ELR (cell line): Measurements from ENCODE around the gene PRKCE.

Experiments used
- DNase-seq: peaks from one replicate; pipeline ENCODE4 v3.0.0-alpha.2; 2015; ENCODE audit warnings: low read depth

Gene PRKCE

DNA sequence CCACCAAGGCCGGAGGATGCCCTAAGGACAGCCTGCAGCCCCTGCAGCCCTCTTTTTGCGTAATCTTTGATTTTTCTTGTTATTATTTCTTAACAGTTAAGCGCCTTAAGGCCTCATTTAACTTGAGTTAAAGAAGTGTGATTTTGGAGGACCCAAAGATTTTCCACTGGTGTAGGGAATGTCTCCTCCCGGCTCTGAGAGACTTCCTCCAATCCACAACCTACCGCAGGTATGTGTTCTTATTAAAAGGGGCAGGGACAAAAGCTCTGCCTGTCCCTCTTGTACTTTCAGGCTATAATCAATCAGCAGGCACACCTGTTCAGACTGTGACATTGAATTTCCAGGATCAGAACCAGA is 285.1 kb downstream of the PRKCE start:
- no peak for DNase-seq

DNA sequence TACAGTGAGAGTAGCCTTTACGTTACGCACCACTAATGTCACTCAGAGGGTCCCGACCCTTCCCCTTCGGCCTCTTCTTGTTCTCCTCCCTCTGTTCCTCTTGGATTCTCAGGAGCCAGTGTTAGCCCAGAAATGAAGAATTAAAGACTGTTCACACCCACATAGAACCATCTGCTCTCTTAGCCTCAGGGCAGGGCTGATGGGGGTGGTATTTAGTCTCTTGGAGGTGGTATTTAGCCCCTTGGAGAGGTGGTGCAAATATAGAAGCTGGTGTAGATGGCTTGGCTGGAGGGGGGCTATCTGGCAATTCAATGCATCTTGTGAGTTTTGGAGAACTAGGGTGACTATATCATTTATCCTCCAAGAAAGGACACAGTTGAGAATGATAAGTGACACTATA is 286.5 kb downstream of the PRKCE start:
- no peak for DNase-seq

DNA sequence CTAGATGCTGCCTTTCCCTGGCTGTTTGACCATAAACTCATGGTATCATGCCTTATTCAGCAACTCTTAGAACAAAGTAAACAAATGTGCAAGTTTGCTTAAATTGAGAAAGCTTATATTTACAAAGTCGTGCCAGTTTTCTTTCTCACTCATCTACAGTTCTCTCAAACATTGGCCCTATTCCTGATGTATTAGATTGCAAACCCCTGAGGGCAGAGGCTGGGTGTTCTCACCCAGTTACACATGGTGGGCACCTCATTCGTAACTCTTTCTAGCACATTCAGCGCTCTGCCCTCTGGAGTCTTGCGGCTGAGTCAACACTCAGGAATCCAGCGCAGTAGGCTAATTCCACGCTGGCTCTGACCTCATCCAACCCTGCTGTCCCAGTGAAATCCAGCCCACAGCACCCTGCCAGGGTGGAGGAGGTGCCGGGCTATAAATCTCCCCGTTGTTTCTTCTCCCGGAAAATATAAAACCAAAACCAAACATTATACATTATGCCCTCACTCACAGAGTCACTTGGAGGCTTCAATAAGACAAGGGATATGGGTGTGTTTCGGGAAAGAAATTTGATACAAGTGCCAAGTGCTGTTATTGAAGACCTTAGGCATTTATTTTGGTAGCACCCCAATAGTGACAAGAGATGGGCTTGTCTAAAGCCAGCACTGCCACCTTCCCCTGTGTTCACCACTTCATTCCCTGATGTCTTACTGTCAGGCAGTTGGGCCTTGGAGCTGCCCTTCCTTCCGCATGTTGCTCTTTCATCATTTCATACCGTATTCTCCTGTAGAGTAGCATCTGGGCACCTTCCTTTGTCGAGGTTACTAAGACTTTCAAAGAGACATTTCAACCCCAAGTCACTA is 287.4 kb downstream of the PRKCE start:
- peak; percentile 99 for DNase-seq

DNA sequence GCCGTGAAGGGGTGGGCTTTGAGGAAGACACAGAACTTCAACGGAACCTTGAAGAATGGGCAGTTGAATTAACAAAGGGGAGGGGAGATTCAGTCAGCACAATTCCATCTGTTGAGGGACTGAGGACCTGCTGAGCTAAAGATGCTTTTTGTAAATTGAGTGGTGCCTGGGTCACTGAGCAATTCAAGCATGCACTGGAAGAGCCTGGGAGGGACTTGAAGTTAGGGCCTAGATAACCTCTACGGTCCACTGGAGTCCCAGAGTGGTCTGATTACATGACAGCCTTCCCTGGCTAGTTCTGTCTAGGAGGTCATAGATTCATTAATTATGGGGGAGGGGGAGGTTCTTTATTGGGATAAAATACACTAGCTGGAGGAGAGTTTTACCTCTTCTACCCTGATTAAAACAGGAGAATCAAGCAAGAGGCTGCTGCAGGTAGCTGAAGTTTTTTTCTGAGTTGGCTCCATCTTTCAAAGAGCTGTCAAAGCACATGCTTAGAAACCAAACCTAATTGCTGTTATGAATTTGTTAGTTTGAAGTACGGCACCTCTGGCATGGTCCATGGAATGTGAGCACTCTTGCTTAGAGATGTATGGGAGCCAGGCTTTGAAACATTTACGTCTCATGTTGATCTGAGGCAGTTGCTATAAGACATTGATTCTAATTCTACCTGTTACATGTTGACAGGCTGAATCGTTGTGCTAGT is 290.2 kb downstream of the PRKCE start:
- DNase-seq: no peak

DNA sequence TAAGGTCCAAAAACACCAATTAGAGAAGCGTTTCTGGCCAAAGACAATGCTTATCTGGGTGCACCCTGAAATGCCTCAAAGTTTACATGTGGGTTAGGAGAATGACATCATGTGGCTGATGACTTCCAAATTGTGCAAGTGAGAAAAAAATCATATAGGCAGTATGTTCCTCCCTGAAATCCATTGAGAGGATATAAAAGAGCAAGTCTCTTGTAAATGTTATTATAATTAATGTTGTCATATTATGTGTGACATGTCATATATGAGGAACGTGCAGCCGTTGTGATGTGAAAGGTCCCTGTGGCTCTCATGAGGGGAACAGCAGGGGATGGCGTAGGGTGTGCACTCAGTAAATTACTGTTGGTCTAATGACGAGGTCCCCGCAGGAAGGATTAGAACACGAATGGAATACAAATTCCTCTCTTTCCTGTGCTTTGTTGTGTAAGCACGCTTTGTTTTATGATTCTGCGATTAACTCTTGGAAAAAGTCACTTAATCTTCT is 290.8 kb downstream of the PRKCE start:
- peak; percentile 30 for DNase-seq

DNA sequence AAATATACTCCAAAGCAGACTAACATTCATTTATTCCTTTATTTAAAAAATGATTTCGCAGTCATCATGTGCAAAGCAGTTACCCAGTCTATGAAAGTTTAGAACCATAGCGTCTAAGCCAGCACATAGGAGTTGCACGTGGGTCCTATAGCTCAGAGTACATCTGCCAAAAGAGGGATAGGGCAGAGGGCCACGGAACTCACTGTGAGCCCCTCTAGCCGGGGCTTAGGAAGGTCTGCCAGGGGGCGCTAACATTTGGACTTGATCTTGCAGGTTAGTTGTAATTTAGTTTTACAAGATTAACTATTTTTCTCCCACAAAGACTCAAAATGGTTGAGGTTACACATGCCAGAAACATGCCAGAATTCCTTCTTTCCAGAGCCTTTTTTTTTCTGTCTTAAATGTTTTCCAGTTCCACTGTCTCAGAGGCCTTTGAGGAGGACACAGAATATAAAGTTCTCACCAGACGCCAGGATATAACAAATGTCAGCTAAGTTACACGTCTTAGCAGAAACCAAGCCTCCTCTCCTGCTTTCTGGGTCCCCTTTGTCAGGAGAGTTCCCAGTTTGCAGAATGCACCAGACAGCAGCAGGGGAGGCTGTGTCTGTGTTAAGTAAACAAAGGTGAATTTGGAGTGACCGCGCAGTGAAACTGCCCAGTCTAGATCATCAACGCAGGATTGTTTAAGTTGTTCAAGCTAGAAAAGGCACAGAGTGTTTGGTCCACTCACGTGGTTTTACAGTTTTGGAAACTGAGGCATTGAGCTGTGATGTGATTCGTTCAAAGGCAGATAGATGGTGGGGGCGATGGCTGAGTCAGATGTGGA is 292.0 kb downstream of the PRKCE start:
- no peak for DNase-seq

DNA sequence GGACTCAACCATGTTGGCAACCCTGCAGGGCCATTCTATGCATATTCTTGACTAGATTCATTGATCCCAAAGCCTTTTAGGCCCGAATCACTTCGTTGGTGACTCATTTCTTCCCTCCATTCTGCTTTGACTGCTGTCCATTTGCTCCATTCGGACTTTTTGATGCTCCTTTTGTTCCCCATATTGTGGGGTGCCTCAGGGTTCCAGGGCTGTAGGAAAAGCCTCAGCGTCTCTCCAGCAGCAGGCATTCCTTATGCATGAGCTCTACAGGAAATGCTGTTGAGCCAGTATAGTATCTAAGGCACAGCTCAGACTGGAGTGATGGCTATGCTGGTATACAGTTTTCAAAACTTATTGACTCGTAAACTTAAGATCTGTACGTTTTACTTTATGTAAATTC is 292.6 kb downstream of the PRKCE start:
- peak; percentile 91 for DNase-seq

DNA sequence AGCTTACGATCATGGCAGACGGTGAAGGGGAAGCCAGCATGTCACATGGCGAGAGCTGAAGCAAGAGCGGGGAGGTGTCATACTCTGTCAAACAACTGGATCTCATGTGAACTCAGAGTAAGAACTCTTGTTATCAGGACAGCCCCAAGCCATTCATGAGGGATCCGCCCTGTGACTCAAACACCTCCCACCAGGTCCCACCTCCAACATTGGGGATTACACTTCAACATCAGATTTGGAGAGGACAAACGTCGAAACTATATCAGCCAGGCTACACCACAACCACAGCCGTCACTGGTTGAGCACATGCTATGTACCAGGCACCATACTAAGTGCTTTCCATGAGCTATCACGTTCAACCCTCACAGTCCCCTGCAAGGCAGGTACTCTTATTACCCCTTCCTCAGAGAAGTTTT is 293.8 kb downstream of the PRKCE start:
- no peak for DNase-seq

DNA sequence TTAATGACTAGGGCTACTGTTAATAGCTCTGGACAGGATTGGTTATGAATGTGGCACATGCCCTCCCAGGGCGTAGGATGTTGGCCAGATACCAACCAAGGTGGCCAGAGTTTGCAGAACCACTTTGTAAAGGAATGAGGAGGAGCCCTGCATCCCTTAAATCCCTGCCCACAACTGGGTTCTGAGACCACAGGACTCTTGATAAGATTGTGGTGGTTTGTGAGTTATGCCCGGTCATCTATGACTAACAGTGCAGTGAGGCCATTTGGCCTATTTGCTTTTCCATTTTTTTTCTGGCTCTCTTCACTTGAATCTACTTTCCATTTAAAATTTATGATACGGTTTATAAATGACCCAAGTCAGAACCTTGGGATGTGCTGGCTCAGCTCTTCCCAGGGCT is 294.5 kb downstream of the PRKCE start:
- peak; percentile 93 for DNase-seq

DNA sequence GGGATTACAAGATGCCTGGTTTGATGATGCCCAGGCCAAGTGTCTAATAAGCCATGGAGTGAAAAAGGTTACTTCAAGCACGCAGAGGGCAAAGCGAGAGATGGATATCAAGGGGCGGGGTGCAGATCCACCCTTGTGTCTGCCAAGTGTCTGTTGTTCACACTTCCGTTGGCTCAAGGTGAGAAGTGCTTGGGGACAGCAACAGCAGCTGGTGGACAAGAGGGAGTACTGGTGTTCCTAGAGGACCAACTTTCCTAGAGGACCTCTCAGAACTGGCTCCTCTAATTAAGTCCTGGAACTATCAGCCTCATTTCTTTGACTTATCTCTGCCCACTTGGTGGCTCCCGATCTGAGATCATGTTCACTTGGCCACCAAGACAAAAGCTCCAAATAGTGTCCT is 299.1 kb downstream of the PRKCE start:
- DNase-seq: no peak

DNA sequence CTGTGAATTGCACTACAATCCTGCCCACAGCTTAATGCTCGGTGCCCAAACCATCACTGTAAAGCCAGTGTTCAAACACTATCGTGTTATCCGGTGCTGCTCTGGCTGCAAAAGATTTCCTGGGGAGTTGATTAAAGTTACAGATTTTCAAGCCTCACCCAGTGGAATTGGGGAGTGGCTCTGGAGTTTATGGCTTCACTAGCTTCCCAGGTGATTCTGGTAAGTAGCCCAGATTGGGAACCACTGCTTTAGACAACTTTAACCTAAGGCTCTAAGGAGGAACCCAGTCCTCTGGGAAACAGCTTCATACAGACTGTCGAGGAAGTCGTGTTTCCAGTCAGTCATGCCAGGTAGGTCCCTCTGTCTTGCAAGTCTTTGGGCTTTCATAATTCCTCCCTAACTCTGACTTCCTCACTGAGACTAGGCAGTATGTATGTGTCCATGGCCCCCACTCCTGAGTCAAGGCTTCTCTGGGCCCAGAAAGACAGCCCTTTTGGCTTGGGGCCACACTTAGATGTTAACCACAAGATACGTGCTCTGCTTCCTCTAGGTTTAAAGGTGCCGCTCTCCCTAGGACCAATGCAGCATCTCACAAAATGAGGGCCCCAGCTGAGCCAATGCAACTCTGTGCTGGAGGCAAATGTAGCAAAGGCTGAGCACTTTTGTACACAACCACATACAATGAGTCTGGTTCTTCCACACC is 299.7 kb downstream of the PRKCE start:
- DNase-seq: no peak

DNA sequence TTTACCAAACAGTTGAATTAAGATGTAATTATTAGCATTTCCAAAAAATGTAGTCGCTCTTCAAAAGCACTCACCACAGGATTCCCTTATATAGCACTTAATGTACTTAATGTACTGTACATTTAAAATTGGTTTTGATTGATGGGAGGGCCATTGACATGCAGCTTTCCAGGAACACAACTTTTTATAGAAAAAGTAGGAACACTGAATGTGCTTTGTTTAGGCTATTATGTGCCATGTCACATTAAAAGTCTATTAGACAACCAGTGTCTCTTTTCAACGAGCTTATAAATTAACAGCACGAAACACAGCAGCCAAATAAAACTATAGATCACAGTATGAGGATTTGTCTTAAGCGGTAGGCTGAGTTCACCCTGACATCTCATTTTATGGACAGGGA is 301.1 kb downstream of the PRKCE start:
- DNase-seq: no peak

DNA sequence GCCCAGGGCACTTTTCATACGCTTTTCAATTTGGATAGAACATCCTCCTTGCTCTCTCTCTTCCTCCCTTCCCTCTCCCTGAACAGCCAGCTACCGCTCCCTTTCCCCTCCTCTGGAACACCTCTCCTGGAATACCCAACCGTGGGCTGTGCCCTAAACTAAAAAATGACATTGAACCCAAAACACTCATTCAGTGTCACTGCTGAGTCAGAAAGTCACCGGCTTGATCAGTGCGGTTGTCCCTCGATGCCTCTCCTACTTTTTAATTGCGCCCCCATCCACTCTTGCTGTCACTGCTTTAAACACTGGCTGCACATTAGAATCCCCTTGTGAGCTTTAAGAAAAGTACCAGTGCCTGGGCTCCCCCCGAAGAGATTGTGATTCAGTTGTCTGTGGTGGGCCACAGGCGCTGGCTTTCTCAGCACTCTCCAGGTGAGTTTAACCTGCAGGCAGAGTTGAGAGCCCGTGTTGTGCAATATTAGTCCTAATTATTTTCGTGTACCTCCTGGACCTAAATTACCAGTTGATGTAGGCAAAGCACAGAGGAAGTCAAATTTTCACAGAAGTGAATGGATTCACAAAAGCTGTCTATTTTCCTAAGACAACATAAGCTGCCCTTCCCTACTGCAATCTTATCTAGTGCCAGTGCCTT is 302.0 kb downstream of the PRKCE start:
- DNase-seq: no peak

DNA sequence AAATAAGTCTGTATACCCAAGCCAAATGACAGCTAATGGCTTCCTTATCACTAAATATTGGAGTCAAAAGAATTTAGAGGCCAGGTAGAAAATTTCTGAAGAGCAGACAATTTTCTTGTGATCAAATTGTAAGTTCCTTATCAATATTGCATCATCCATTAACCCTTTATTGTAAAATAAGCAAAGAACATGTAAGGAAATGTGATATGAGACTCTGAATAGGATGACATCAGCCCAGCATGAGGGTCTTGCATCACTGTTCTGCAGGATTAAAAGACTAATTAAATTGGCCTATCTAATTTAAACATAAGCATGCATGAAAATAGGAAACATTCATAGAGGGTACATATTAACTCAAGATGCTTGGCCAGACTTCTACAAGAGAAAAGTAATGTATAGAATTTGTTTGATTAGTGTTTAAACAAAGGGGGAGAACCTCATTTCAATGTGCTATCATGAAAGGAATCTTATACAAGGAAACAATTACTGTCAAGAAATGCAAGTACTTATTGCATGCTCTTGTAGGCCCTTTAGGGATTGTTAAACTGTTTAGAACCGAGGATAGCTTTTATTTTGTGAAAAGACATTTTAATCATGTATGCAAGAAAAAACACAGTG is 302.9 kb downstream of the PRKCE start:
- DNase-seq: no peak

DNA sequence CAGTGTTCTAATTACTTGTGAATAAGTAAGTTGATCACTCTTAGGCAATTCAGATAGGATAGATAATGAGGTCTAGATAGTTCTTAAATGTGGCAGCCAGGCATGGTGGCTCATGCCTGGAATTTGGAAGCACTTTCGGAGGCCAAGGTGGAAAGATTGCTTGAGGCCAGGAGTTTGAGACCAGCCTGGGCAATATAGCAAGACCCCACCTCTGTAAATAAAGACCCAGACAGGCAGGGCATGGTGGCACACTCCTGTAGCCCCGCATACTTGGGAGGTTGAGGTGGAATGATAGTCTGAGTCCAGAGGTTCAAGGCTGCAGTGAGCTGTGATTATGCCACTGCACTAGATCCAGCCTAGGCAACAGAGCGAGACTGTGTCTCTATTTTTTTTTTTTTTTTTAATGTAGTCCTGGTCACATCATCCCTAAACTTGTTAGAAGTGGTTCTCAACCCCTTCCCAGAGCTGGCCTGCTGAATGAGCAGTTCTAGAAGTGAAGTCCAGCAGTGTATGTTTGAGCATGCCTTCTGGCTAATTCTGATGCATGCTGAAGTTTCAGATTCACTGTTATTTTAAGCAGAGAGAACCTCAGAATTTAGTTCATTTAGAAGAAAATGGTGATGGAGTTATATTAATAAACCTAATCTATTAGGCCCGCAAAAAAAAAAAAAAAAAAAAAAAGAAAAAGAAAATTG is 306.2 kb downstream of the PRKCE start:
- DNase-seq: no peak

DNA sequence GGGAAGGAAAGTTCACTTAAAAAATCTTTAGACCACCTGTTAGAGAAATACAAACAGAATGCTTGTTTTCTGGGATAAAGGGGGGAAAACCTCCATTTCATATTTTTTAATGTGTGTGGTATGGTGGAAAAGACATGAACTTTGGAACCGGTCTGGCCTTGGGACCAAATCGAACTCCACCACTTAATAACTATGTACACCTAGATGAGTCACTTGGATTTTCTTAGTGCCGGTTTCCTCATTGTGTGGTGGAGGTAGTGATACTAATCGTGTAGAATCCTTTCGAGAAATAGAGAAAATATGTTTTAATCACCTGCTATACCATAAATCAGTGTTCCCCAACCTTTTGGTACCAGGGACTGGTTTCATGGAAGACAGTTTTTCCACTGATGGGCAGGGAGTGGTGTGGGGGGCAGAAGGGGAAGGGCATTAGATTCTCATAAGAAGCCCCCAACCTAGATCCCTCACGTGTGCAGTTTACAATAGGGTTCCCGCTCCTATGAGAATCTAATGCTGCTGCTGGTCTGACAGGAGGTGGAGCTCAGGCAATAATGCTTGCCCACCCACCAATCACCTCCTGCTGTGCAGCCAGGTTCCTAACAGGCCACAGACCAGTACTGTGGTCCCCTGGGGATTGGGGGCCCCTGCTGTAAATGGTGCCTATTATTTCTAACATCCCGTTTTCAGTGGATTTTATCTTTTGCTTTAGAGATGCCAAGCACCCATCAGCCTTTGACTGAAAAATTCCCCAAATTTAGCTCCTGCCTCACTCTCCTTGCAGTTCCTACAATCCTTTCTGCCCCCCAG is 308.8 kb downstream of the PRKCE start:
- DNase-seq: no peak

DNA sequence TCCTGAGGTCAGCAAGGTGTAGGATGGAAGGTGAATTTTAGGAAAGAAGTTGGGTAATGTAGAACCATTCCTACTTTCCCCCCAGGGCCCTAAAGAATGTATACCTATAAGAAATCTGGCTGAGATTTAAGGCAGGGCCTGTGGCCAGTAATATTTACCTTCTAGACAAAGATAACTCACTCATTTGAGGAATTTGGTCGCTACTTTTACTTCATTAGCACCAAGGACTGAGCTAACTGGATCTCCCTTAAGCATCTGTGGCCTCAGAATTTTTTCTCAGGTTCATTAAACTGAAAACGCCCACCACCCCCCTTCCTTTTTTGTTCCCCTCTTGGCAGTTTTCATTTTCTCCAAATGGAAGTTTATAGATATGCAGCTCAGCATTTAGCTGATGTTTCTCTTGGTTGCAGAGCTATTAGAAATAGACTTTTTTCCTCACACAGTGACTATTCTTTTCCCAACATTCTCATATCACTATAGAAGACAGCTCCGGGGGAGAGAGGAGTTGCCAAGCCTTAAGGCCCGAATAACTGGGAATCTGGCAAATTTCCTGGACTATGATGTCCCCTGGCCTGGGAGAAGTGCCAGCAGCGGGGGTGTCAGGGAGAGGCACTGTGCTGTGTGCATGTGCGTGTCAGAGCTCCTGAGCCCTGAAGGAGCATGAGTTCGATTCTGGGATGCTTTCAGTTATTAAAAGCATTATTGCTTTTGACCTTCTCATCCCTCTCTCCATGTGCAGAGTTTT is 310.9 kb downstream of the PRKCE start:
- peak; percentile 71 for DNase-seq

DNA sequence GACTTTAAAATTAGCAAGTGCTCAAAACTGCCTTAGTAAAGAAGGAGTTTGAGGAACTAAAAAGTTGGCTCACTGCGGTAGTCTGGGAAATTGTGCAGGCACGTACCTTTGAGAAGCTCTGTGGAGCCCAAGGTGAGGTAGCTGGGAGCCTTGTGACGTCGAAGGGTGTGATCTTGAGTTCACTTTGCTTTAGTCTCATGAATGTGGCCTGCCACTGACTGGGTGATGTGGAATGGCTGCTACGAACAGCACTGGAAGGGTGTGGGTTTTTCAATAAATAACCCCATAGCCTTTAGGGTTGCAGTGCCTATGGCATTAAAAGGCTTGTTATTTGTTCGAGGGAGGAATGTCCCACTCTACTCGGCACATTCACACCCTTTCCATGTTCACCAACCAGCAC is 312.3 kb downstream of the PRKCE start:
- no peak for DNase-seq
